ENCODE data around the gene SYTL3. TPM values are rescaled to one million over a fixed set of nuclear protein-coding genes. Genes with fewer than 3 reads are reported as not detected.
A peak's percentile ranks its signal among the peaks of the same experiment; 100 is the strongest.
"Not testable (repeated sequence)": the region's sequence is repeated elsewhere in the genome, so short reads cannot be mapped to it uniquely, and the experiment has no call there.

The SYTL3 gene
- total RNA-seq, 2 experiments from 2014 or later, result 163 to 180 TPM

DNA sequence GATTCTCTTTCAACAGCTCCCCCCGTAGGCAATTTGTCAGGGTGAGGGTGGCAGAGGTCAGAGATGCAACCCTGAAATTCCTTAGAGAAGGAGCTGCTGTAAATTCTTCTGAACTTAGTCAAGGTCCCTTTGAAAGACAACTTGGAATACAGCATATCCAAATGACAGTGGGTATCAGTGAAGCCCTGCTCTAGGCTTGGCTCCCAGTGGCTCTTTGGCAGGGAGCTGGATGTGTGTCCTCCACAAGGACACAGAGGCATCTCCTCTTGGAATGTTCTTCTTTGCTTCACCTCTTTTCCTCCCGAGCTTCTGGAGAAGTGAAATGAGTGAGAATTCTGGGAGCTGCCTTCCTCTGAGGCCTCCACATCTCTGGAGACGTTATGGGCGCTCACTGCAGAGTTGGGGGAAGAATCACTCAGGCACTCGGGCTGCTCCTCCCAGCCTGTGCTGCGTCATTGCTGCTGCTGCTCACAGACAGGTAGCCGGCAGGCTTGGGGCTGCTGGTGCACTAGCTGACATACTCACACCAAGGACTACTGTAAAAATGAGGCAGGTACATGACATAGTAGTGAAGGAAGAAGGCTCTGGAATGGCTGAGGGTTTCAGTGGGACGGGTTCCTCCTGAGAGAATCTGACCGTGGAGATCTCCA, 39.4 kb upstream of the SYTL3 start:
- ATAC-seq (no peak), DNase-seq (no peak)
- Mint-ChIP-seq H3K27ac (no peak overlapping the region), H3K27me3 (no peaks in the 10 kb centered on the region), H3K4me3 (no peak overlapping the region), H3K36me3 (ENCODE audit: low read depth) (peaks cover 63% of the 10 kb centered on the region), H3K9me3 (ENCODE audit: low read depth) (peaks cover 4% of the 10 kb centered on the region), H3K4me1 (no peaks in the 10 kb centered on the region)
- CTCF ChIA-PET, result interaction anchor here (0.7 kb wide), 1 partner anchor 389 kb away, joined by 3 read pairs; no protein-coding TSS in a partner anchor
- POLR2A ChIA-PET, result no interaction called here
- intact Hi-C loops (cut with DNase I, micrococcal nuclease), result no loop called here

DNA sequence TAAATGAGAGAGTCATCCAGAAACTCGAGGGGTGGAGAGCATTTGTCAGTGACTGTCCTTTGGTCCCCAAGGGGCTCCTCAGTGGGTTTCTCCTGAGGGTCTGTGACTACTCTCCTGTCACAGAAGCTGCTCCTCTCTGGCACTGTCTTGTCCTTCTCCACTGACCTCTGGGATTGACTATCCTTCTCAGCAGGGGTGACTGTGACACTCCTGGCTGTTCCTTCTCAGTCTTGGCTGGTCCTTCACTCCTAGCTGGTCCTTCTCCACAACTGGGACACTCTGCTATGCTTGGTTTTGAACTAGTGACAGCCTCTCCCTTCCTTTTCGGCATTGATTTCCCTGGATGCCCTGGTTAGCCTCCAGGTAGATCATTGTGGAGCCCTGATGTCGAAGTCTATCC, 38.8 kb upstream of the SYTL3 start:
- Mint-ChIP-seq H3K27ac (peak overlapping the region; percentile 11), H3K4me3 (no peak overlapping the region), H3K9me3 (ENCODE audit: low read depth) (peaks cover 4% of the 10 kb centered on the region), H3K27me3 (no peaks in the 10 kb centered on the region), H3K4me1 (no peaks in the 10 kb centered on the region), H3K36me3 (ENCODE audit: low read depth) (peaks cover 64% of the 10 kb centered on the region)
- intact Hi-C loops (cut with DNase I, micrococcal nuclease), result no loop called here
- CTCF ChIA-PET, result interaction anchor here (0.6 to 0.9 kb wide), 3 partner anchors 71 to 1259 kb away, joined by 3 to 6 read pairs (median 3); no protein-coding TSS in a partner anchor
- POLR2A ChIA-PET, result no interaction called here
- DNase-seq, result no peak
- ATAC-seq, result no peak

GRCh38 chr6:158611541-158612370, 38.1 kb upstream of the SYTL3 start:
- H3K36me3 Mint-ChIP-seq (ENCODE audit: low read depth), result peaks cover 68% of the 10 kb centered on the region
- no peaks in the 10 kb centered on the region for H3K27me3 Mint-ChIP-seq
- H3K9me3 Mint-ChIP-seq (ENCODE audit: low read depth), result peaks cover 4% of the 10 kb centered on the region
- H3K27ac Mint-ChIP-seq, result no peak overlapping the region
- ChIA-PET CTCF (interaction anchor here (0.6 to 0.9 kb wide), 3 partner anchors 71 to 1258 kb away, joined by 3 to 6 read pairs (median 3); no protein-coding TSS in a partner anchor), POLR2A (no interaction called here)
- intact Hi-C loops (cut with DNase I, micrococcal nuclease), result no loop called here
- no peak overlapping the region for H3K4me3 Mint-ChIP-seq
- no peaks in the 10 kb centered on the region for H3K4me1 Mint-ChIP-seq
- DNase-seq, result no peak
- no peak for ATAC-seq

DNA sequence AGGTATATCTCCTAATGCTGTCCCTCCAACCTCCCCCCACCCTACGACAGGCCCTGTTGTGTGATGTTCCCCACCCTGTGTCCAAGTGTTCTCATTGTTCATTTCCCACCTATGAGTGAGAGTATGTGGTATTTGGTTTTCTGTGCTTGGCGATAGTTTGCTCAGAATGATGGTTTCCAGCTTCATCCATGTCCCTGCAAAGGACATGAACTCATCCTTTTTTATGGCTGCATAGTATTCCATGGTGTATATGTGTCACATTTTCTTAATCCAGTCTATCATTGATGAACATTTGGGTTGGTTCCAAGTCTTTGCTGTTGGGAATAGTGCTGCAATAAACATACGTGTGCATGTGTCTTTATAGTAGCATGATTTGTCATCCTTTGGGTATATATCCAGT, 35.2 kb upstream of the SYTL3 start:
- intact Hi-C loops (cut with DNase I, micrococcal nuclease); H3K4me3 Mint-ChIP-seq; ATAC-seq; H3K27ac Mint-ChIP-seq; POLR2A ChIA-PET; DNase-seq; CTCF ChIA-PET; H3K27me3 Mint-ChIP-seq; H3K4me1 Mint-ChIP-seq; H3K9me3 Mint-ChIP-seq (ENCODE audit: low read depth): not testable (repeated sequence)
- H3K36me3 Mint-ChIP-seq (ENCODE audit: low read depth), result peaks cover 80% of the 10 kb centered on the region

- Mint-ChIP-seq H3K4me1 (peaks cover 15% of the 10 kb centered on the region), H3K36me3 (ENCODE audit: low read depth) (peaks cover 66% of the 10 kb centered on the region)
- H3K27ac Mint-ChIP-seq; ATAC-seq; POLR2A ChIA-PET; H3K4me3 Mint-ChIP-seq; CTCF ChIA-PET; H3K27me3 Mint-ChIP-seq; intact Hi-C loops (cut with DNase I, micrococcal nuclease); H3K9me3 Mint-ChIP-seq (ENCODE audit: low read depth); DNase-seq: not testable (repeated sequence)
These were observed 31.6 kb upstream of the SYTL3 start for GRCh38 chr6:158618289-158618688.

DNA sequence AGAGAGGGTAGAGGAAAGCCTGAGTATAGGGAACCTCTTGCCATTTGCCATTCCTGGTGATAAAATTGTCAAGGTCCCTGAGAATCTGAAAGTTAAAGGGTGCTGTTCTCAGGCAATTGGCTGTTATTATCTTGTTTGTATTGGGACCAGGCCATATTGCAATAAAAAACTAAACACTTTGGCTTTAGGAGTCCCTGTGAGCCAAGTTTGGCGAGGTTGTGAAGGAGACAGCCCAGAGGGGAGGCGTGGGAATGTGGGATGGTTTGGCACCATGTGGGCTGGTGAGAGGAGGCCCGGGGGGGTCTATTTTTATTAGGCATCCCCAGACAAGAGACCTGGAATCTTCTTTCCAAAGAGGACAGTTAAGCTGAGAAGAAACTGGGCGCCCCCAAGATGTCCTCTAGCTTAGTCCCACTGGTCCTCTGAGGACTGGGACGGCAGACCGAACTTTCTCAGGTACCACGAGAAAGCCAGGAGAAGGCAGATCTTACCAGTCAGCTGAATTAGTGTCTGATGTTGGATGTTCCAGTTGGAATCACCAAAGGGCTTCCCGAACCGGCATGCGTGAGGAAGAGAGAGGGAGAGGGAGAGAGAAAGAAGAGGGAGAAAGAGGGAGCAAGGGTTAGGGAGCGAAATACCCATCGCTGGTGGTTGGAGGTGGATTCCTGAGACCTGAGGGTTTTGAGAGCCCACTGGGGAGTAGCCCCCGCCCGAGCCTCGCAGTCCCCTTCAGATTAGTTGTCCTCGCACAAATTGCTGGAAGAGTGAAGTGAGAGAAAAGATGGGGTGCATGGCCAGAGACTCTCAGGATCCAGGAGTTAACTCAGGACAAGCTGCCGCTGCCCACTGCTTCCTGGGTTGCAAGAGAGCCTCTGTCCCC, 29.7 kb upstream of the SYTL3 start:
- Mint-ChIP-seq H3K4me3 (no peak overlapping the region), H3K36me3 (ENCODE audit: low read depth) (peaks cover 59% of the 10 kb centered on the region), H3K4me1 (peaks cover 15% of the 10 kb centered on the region), H3K27me3 (no peaks in the 10 kb centered on the region), H3K27ac (no peak overlapping the region), H3K9me3 (ENCODE audit: low read depth) (no peaks in the 10 kb centered on the region)
- ATAC-seq (no peak), DNase-seq (no peak)
- ChIA-PET POLR2A (no interaction called here), CTCF (interaction anchor here (1.1 kb wide), 1 partner anchor 399 kb away, joined by 6 read pairs; no protein-coding TSS in a partner anchor)
- intact Hi-C loops (cut with DNase I, micrococcal nuclease), result no loop called here

- Mint-ChIP-seq H3K27ac (no peak overlapping the region), H3K4me1 (peaks cover 15% of the 10 kb centered on the region), H3K9me3 (ENCODE audit: low read depth) (no peaks in the 10 kb centered on the region), H3K36me3 (ENCODE audit: low read depth) (peaks cover 55% of the 10 kb centered on the region), H3K4me3 (no peak overlapping the region), H3K27me3 (no peaks in the 10 kb centered on the region)
- DNase-seq, result no peak
- ATAC-seq, result no peak
- intact Hi-C loops (cut with DNase I, micrococcal nuclease), result no loop called here
- ChIA-PET CTCF (interaction anchor here (0.8 to 1.1 kb wide), 2 partner anchors 19 to 400 kb away, joined by 3 to 6 read pairs; no protein-coding TSS in a partner anchor), POLR2A (interaction anchor here (0.8 kb wide), 1 partner anchor 17 kb away, joined by 3 read pairs; no protein-coding TSS in a partner anchor)
These were observed 28.7 kb upstream of the SYTL3 start for GRCh38 chr6:158620963-158621693.

- ATAC-seq, result no peak
- intact Hi-C loops (cut with DNase I, micrococcal nuclease), result no loop called here
- Mint-ChIP-seq H3K27me3 (no peaks in the 10 kb centered on the region), H3K27ac (no peak overlapping the region), H3K9me3 (ENCODE audit: low read depth) (no peaks in the 10 kb centered on the region), H3K4me1 (peaks cover 17% of the 10 kb centered on the region), H3K4me3 (no peak overlapping the region), H3K36me3 (ENCODE audit: low read depth) (peaks cover 55% of the 10 kb centered on the region)
- CTCF ChIA-PET, result interaction anchor here (1.2 kb wide), 1 partner anchor 16 kb away, joined by 3 read pairs; no protein-coding TSS in a partner anchor
- POLR2A ChIA-PET, result interaction anchor here (0.6 to 0.8 kb wide), 2 partner anchors 16 to 197 kb away, joined by 3 read pairs; partner anchors contain the start of gene EZR
- no peak for DNase-seq
These were observed 27.9 kb upstream of the SYTL3 start for GRCh38 chr6:158621694-158622544.

DNA sequence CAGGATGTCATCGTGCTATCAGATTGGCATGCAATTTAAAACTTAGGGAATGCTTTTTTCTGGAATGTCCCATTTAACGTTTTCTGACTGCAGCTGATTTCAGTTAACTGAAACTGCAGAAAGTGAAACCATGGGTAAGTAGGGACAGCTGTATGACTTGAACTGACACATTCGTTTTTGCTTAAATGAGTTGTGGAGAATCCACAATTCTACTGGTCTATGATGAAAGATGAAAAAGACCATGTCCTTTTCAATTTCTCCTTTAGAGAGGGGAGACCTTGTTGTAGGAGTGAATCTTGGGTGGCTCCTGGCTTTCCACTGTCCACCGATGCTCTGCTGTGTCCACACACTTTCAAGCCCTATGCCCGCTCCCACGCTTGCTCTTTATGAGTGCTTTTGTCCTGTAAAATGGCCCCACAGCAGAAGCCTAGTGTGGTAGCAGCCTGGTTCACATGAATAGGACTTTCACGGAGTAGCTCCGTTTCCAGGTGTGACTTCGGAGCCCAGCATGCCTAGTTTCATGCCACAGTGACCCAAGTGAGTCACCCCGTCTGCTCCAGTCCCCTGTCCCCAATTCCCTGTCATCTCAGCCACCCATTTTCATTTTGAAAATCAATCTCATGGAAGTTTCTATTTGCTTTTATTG, 27.2 kb upstream of the SYTL3 start:
- intact Hi-C loops (cut with DNase I, micrococcal nuclease), result no loop called here
- Mint-ChIP-seq H3K27me3 (no peaks in the 10 kb centered on the region), H3K4me3 (no peak overlapping the region), H3K27ac (peak overlapping the region; percentile 8), H3K4me1 (peaks cover 13% of the 10 kb centered on the region), H3K36me3 (ENCODE audit: low read depth) (peaks cover 55% of the 10 kb centered on the region), H3K9me3 (ENCODE audit: low read depth) (no peaks in the 10 kb centered on the region)
- ChIA-PET POLR2A (interaction anchor here (0.6 kb wide), 1 partner anchor 197 kb away, joined by 3 read pairs; the partner anchor contains the start of gene EZR), CTCF (interaction anchor here (0.5 to 1.2 kb wide), 4 partner anchors 16 to 652 kb away, joined by 3 read pairs; no protein-coding TSS in a partner anchor)
- DNase-seq (no peak), ATAC-seq (peak; percentile 72)
